Uterus (tissue), 4 donors: ENCODE results near the gene SHROOM3. TPM values are rescaled to one million over a fixed set of nuclear protein-coding genes. Genes with fewer than 3 reads are reported as not detected.

Source experiments
- DNase-seq, 2 donors: peaks; one replicate each; pipeline ENCODE4 v3.0.0-alpha.2; 2019 to 2020
- H3K27ac ChIP-seq, 2 donors: fragments of 200-600 bp; sonication (generic); 1 replicate in 1 of 2; 2 replicates in 1 of 2; pipeline ENCODE4 v1.5.1; 2016 to 2018
- H3K27me3 ChIP-seq, 2 donors: fragments of 200-600 bp; sonication (generic); one replicate each; pipeline ENCODE4 v1.5.1; 2018 to 2019; ENCODE audit warnings: control low read depth in 1 of 2
- H3K36me3 ChIP-seq, 2 donors: fragments of 200-600 bp; sonication (generic); one replicate each; pipeline ENCODE4 v1.5.1; 2019; ENCODE audit warnings: control low read depth in 1 of 2
- H3K4me1 ChIP-seq, 2 donors: fragments of 200-600 bp; sonication (generic); one replicate each; pipeline ENCODE4 v1.5.1; 2018 to 2019; ENCODE audit warnings: control low read depth in 1 of 2
- H3K4me3 ChIP-seq, 2 donors: fragments of 200-600 bp; sonication (generic); 1 replicate in 1 of 2; 2 replicates in 1 of 2; pipeline ENCODE4 v1.5.1; 2018 to 2019; ENCODE audit warnings: mild to moderate bottlenecking in 1 of 2
- H3K9me3 ChIP-seq, 2 donors: fragments of 200-600 bp; sonication (generic); one replicate each; pipeline ENCODE4 v1.5.1; 2019; ENCODE audit warnings: control low read depth in 1 of 2
- POLR2A ChIP-seq, 2 donors: fragments of 450-650 bp; IDR thresholded peaks; one replicate each; pipeline ENCODE4 v1.6.1; 2016; ENCODE audit warnings: antibody characterized with exemption in 2 of 2, mild to moderate bottlenecking in 1 of 2, moderate library complexity in 1 of 2
- intact Hi-C: fragments of 100-400 bp; cut with DNase I; formaldehyde crosslinking; loops from one replicate; pipeline ENCODE4 v1.15.1; 2023; ENCODE audit warnings: low total_unique reads
- total RNA-seq, 4 donors: library from RNA; depleted of rRNA in 3 of 4; stranded (reverse); fragments of >200 nt in 3 of 4; gene quantifications; one replicate each; pipeline versions ENCODE4 v1.1.0 to v1.2.4, GENCODE V29; 2014 to 2023
- TF ChIP-seq, protein P1 (sequence below), 4 experiments: fragments of 200-600 bp in 2 of 4; fragments of 450-650 bp in 2 of 4; sonication (generic) in 2 of 4; IDR thresholded peaks; one replicate each; pipeline ENCODE4 v1.5.1; 2016 to 2019; ENCODE audit warnings: antibody characterized with exemption in 4 of 4, mild to moderate bottlenecking in 2 of 4, moderate library complexity in 1 of 4
- donor health status: DM: yes; HTN: yes; CAD: no.

SHROOM3 gene
- total RNA-seq, 4 donors from 2014 or later: 1.5 to 24.1 (median 3.4) TPM

- peak in 1 of 2 donors; percentile 27 for DNase-seq
- Histone ChIP-seq H3K36me3 (no peaks in the 10 kb centered on the region), H3K9me3 (no peaks in the 10 kb centered on the region), H3K4me3 (no peak overlapping the region), H3K27ac (peak overlapping the region; percentile 27 to 57), H3K27me3 (no peaks in the 10 kb centered on the region), H3K4me1 (peaks cover 0 to 3% of the 10 kb centered on the region in 2 donors)
- intact Hi-C loops: no loop called here
- no peak for TF ChIP-seq POLR2A (IDR thresholded peaks at IDR 0.05)
- TF ChIP-seq, protein P1, sequence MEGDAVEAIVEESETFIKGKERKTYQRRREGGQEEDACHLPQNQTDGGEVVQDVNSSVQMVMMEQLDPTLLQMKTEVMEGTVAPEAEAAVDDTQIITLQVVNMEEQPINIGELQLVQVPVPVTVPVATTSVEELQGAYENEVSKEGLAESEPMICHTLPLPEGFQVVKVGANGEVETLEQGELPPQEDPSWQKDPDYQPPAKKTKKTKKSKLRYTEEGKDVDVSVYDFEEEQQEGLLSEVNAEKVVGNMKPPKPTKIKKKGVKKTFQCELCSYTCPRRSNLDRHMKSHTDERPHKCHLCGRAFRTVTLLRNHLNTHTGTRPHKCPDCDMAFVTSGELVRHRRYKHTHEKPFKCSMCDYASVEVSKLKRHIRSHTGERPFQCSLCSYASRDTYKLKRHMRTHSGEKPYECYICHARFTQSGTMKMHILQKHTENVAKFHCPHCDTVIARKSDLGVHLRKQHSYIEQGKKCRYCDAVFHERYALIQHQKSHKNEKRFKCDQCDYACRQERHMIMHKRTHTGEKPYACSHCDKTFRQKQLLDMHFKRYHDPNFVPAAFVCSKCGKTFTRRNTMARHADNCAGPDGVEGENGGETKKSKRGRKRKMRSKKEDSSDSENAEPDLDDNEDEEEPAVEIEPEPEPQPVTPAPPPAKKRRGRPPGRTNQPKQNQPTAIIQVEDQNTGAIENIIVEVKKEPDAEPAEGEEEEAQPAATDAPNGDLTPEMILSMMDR (IDR thresholded peaks at IDR 0.05): no peak
Measured at GRCh38 chr4:76569706-76570105, 134.7 kb downstream of the SHROOM3 start.

DNA sequence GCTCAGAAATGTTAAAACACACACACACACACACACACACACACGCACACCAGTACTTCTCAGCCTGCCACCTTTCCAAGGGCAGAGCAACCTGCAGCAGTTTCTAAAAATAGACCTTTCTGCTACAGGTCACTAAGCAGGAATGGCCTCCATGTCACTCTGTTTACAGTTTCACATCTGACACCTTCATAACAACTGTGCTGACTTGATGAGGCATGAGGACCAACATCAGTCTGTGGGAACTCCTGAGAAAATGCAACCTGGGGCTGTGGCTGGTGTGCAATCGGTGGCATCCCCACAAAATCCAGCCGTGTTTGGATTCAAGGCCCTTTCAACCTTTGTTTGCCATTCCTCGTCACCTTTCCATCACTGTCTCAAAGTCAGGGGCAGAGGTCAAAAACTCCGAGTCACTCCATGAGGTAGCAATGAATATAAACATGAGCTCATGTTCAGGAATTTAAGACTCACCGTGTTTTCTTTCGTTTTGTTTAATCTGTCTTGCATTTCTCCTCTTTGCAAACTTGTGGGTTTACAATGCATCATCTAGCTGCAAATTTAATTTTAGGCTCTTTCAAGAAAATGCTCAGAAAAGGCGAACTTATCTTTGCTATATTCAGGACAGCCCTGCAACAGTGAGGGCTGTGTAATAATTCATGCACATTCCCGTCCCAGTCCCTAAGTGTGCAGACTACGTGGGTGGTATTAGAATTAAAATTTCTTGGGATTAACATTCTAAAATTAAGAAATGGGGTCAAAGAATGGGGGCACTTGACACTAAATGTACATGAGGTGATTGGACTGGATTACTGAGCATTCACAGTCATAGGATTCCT, 135.3 kb downstream of the SHROOM3 start:
- peak overlapping the region; percentile 38 to 57 for H3K27ac ChIP-seq
- TF ChIP-seq, protein P1 (IDR thresholded peaks at IDR 0.05): no peak
- no peak for TF ChIP-seq POLR2A (IDR thresholded peaks at IDR 0.05)
- no peak overlapping the region for H3K4me3 ChIP-seq
- H3K27me3 ChIP-seq: no peaks in the 10 kb centered on the region
- DNase-seq: no peak
- H3K36me3 ChIP-seq: no peaks in the 10 kb centered on the region
- no peaks in the 10 kb centered on the region for H3K9me3 ChIP-seq
- intact Hi-C loops: no loop called here
- peaks cover 0 to 3% of the 10 kb centered on the region in 2 donors for H3K4me1 ChIP-seq

DNA sequence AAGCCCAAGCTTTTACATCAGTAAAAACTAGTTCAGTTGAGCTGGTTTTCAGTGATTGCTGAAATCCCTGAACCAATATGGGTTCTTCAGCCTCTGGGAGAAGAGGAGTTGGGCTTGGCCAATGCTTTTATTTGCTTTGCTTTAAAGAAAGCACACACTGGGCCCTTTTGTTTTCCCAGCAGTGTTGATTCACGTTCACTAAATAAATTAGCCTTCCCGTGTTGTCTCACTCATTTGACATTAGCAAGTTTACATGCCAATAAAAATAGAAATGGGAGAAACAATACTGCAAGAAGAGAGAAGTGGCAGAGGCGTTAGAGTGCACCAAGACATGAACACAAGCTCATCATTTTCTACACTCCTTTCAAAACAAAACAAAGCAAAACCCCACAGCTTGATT, 136.2 kb downstream of the SHROOM3 start:
- H3K4me3 ChIP-seq: no peak overlapping the region
- TF ChIP-seq POLR2A (IDR thresholded peaks at IDR 0.05): no peak
- TF ChIP-seq, protein P1 (IDR thresholded peaks at IDR 0.05): no peak

DNA sequence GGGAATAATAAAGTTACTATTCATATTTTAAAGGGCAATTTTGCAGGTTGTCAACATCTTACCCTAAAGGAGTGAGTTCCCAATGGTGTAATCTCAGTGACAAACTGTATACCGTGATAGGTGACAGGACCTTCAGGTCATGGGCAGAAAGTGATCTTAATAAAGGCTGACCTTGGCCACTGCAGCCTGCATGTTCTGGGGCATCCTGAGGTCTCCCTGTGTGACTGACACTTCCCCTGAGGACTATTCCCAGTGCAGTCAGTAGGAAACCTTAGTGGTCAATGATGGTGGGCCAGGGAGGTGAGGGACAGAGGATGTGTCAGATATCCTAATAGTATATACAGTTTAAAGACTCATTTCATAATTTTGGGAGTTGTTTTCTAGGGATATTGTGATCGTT, 137.2 kb downstream of the SHROOM3 start:
- no peaks in the 10 kb centered on the region for H3K27me3 ChIP-seq
- no peaks in the 10 kb centered on the region for H3K36me3 ChIP-seq
- intact Hi-C loops: no loop called here
- H3K9me3 ChIP-seq: no peaks in the 10 kb centered on the region
- H3K4me1 ChIP-seq: peaks cover 0 to 3% of the 10 kb centered on the region in 2 donors
- no peak for DNase-seq
- H3K27ac ChIP-seq: no peak overlapping the region
- H3K4me3 ChIP-seq: no peak overlapping the region
- TF ChIP-seq, protein P1 (IDR thresholded peaks at IDR 0.05): no peak
- no peak for TF ChIP-seq POLR2A (IDR thresholded peaks at IDR 0.05)

More for the DNA sequence above, 136.2 kb downstream of the SHROOM3 start:
- H3K27me3 ChIP-seq: no peaks in the 10 kb centered on the region
- H3K36me3 ChIP-seq: no peaks in the 10 kb centered on the region
- no peaks in the 10 kb centered on the region for H3K9me3 ChIP-seq
- peak overlapping the region in 1 of 2 donors; percentile 11 for H3K27ac ChIP-seq
- no peak for DNase-seq
- H3K4me1 ChIP-seq: peaks cover 0 to 3% of the 10 kb centered on the region in 2 donors
- intact Hi-C loops: no loop called here

GRCh38 chr4:76576824-76577223, 141.8 kb downstream of the SHROOM3 start:
- no peaks in the 10 kb centered on the region for H3K27me3 ChIP-seq
- no peak overlapping the region for H3K4me3 ChIP-seq
- no peak overlapping the region for H3K27ac ChIP-seq
- TF ChIP-seq, protein P1 (IDR thresholded peaks at IDR 0.05): no peak
- no peak for TF ChIP-seq POLR2A (IDR thresholded peaks at IDR 0.05)
- H3K4me1 ChIP-seq: no peaks in the 10 kb centered on the region
- intact Hi-C loops: no loop called here
- no peak for DNase-seq
- H3K9me3 ChIP-seq: no peaks in the 10 kb centered on the region
- H3K36me3 ChIP-seq: no peaks in the 10 kb centered on the region
